ENCODE data around the gene ATP5MC2. TPM values are rescaled to one million over a fixed set of nuclear protein-coding genes. Genes with fewer than 3 reads are reported as not detected.

ATP5MC2 gene
- total and polyA plus RNA-seq, 2 of the 4 experiments (the other 2 are of a cell fraction): 309 to 361 TPM

DNA sequence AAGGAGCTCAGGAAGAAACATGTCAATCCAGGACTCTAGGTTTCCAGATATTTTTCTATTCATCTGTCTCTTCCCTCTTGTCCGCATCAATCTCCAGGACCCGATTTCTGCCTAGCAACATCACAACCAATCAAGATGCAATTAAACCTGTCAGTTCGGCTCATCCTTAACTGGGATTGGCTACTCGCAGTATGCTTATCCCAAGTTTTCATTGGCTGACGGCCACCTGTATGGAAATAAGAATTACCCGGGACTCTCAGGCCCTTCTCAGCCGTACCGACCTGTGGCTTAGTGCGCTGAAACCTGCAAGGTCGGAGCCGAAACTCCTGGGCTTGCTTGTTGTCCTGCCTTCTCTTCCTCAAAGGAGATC is 20.4 kb upstream of the ATP5MC2 start:
- intact Hi-C loops (cut with micrococcal nuclease): no loop called here
- dilution Hi-C loops (cut with HindIII; ENCODE audit: low sequenced_read_pairs, unreplicated experiment): no loop called here

More for the DNA sequence above, 20.4 kb upstream of the ATP5MC2 start:
- no peak overlapping the region for H3K56ac ChIP-seq (ENCODE audit: extremely low read depth, insufficient read depth, low read length)
- H4K8ac ChIP-seq (ENCODE audit: low read depth in 2 of 2, low read length in 2 of 2): 0 out of 4 replicates have a peak overlapping the region, but pooled peaks of 1 of the 2 experiments have one; percentile 10
- H2AK5ac ChIP-seq (ENCODE audit: low read depth, low read length): no peak overlapping the region
- no peak overlapping the region for H2BK15ac ChIP-seq (ENCODE audit: low read depth, low read length)
- H3K9me1 ChIP-seq (ENCODE audit: insufficient read depth, low read length): no peaks in the 10 kb centered on the region
- peak overlapping the region; percentile 85 for H2AFZ ChIP-seq (replicated peaks; ENCODE audit: low read length, poor library complexity)
- H3K4me1 ChIP-seq (ENCODE audit: control insufficient read depth, insufficient read depth, low read length): peaks cover 2% of the 10 kb centered on the region; the same call in 1 of the 2 replicates
- H4K20me1 ChIP-seq (ENCODE audit: insufficient read depth, low read length): no peaks in the 10 kb centered on the region
- ChIA-PET POLR2A (ENCODE audit: unreplicated experiment) (no interaction called here), CTCF (interaction anchor here (1.2 kb wide), 1 partner anchor 50 kb away, joined by 4 read pairs; no protein-coding TSS in a partner anchor)
- 27% methylated on average over 11 of the region's 11 CpGs; no CpG with 5 or more reads in 1 of the 2 experiments for WGBS, 2 experiments (ENCODE audit: extremely low coverage in 2 of 2, insufficient read length in 1 of 2)
- H2BK120ac ChIP-seq (ENCODE audit: low read depth, low read length): no peak overlapping the region
- H3K4me2 ChIP-seq (ENCODE audit: low read depth, low read length): no peak overlapping the region
- H3K36me3 ChIP-seq (ENCODE audit: control insufficient read depth, insufficient read depth, low read length): no peaks in the 10 kb centered on the region
- no peaks in the 10 kb centered on the region for H3K79me1 ChIP-seq (ENCODE audit: low read depth in 1 of 2, low read length in 2 of 2)
- H3K4me3 ChIP-seq (ENCODE audit: insufficient read depth, low read depth, low read length): no peak overlapping the region
- no TSS peak for BruUV-seq (replicated peaks)
- H3K4ac ChIP-seq (ENCODE audit: low read depth, low read length): no peak overlapping the region
- DNase-seq (peak; percentile 85), ATAC-seq (ENCODE audit: low read depth) (peak; percentile 86)
- H3K14ac ChIP-seq (replicated peaks; ENCODE audit: low read depth, low read length): no peak overlapping the region
- no peak overlapping the region for H3K18ac ChIP-seq (ENCODE audit: low read depth, low read length)
- H3K9ac ChIP-seq (ENCODE audit: low read depth, low read length): no peak overlapping the region
- no peak overlapping the region for H2AK9ac ChIP-seq (replicated peaks; ENCODE audit: low read depth, low read length, poor library complexity)
- no peak overlapping the region for H2BK5ac ChIP-seq (ENCODE audit: low read depth, low read length, poor library complexity, severe bottlenecking)
- in situ Hi-C loops (cut with MboI; ENCODE audit: low sequenced_read_pairs): no loop called here
- H3K27me3 ChIP-seq (ENCODE audit: control insufficient read depth, insufficient read depth, low read length): peaks cover 54% of the 10 kb centered on the region
- H3K27ac ChIP-seq (ENCODE audit: insufficient read depth, low read length): no peak overlapping the region
- H3K9me3 ChIP-seq (ENCODE audit: control insufficient read depth, insufficient read depth, low read length): no peaks in the 10 kb centered on the region
- H3K23ac ChIP-seq (ENCODE audit: low read depth, low read length): no peak overlapping the region
- H4K5ac ChIP-seq (ENCODE audit: low read depth, low read length): no peak overlapping the region
- no peak overlapping the region for H4K91ac ChIP-seq (ENCODE audit: insufficient read depth, low read depth, low read length)
- H2BK20ac ChIP-seq (ENCODE audit: low read depth, low read length): no peak overlapping the region
- TF ChIP-seq MAZ (IDR thresholded peaks at IDR 0.05; ENCODE audit: borderline replicate concordance, low read depth, low read length) (no peak), RFX5 (IDR thresholded peaks at IDR 0.05; ENCODE audit: low read depth, low read length) (peak; percentile 94), RCOR1 (IDR thresholded peaks at IDR 0.05; ENCODE audit: insufficient replicate concordance, low read length) (no peak), FOS (IDR thresholded peaks at IDR 0.05; ENCODE audit: low read depth, low read length) (no peak), MAFK (IDR thresholded peaks at IDR 0.05; ENCODE audit: low read depth, low read length) (no peak)
